ENCODE measurements around the gene SMG1.

Gene SMG1

DNA sequence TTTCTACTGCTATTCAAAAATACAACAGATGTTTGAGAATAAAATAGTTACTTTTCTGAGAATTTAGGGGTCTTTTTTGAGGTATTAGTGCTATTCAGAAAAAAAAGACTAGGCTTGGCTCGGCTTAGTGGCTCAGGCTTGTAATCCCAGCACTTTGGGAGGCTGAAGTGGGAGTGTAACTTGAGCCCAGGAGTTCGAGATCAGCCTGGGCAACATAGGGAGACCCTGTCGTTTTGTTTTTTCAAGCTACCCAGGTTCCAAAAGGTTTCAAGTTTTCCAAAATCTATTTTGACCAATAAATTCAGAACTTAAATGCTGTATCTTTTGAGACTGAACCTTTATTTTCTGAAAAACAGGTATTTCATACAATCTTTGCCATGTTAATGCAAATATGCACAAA is 121.7 kb downstream of the SMG1 start:
- peaks cover 40% of the 10 kb centered on the region for H3K4me1 ChIP-seq (ENCODE audit: insufficient read depth, low read length)
- no peak for TF ChIP-seq EZH2 (IDR thresholded peaks at IDR 0.05; ENCODE audit: borderline replicate concordance, low read depth, low read length, severe bottlenecking)
- TF ChIP-seq, protein P1, sequence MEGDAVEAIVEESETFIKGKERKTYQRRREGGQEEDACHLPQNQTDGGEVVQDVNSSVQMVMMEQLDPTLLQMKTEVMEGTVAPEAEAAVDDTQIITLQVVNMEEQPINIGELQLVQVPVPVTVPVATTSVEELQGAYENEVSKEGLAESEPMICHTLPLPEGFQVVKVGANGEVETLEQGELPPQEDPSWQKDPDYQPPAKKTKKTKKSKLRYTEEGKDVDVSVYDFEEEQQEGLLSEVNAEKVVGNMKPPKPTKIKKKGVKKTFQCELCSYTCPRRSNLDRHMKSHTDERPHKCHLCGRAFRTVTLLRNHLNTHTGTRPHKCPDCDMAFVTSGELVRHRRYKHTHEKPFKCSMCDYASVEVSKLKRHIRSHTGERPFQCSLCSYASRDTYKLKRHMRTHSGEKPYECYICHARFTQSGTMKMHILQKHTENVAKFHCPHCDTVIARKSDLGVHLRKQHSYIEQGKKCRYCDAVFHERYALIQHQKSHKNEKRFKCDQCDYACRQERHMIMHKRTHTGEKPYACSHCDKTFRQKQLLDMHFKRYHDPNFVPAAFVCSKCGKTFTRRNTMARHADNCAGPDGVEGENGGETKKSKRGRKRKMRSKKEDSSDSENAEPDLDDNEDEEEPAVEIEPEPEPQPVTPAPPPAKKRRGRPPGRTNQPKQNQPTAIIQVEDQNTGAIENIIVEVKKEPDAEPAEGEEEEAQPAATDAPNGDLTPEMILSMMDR (IDR thresholded peaks at IDR 0.05; ENCODE audit: borderline replicate concordance, extremely low read depth, low read length, poor library complexity, severe bottlenecking), result no peak
- peak overlapping the region; percentile 56 for H3K27ac ChIP-seq (ENCODE audit: low read length)
- no peaks in the 10 kb centered on the region for H3K9me3 ChIP-seq (ENCODE audit: insufficient read depth, low read length, severe bottlenecking)
- no peak overlapping the region for H2AFZ ChIP-seq (ENCODE audit: low read depth, low read length)
- H3K36me3 ChIP-seq (ENCODE audit: insufficient read depth, low read length), result peaks cover 42% of the 10 kb centered on the region
- peaks cover 34% of the 10 kb centered on the region for H3K79me2 ChIP-seq (ENCODE audit: insufficient read depth, low read length)
- H4K20me1 ChIP-seq (ENCODE audit: insufficient read depth, low read length), result peaks cover 15% of the 10 kb centered on the region
- H3K9ac ChIP-seq (ENCODE audit: low read depth, low read length), result 0 out of 2 replicates have a peak overlapping the region, but pooled peaks have one; percentile 66
- no peaks in the 10 kb centered on the region for H3K27me3 ChIP-seq (ENCODE audit: insufficient read depth, low read length, poor library complexity)
- no peak overlapping the region for H3K4me3 ChIP-seq (ENCODE audit: low read depth in 1 of 2, low read length in 2 of 2)
- no peak for ATAC-seq (ENCODE audit: insufficient read depth, low read depth)
- no peak for DNase-seq
- H3K4me2 ChIP-seq (ENCODE audit: insufficient read depth, low read length), result no peak overlapping the region

DNA sequence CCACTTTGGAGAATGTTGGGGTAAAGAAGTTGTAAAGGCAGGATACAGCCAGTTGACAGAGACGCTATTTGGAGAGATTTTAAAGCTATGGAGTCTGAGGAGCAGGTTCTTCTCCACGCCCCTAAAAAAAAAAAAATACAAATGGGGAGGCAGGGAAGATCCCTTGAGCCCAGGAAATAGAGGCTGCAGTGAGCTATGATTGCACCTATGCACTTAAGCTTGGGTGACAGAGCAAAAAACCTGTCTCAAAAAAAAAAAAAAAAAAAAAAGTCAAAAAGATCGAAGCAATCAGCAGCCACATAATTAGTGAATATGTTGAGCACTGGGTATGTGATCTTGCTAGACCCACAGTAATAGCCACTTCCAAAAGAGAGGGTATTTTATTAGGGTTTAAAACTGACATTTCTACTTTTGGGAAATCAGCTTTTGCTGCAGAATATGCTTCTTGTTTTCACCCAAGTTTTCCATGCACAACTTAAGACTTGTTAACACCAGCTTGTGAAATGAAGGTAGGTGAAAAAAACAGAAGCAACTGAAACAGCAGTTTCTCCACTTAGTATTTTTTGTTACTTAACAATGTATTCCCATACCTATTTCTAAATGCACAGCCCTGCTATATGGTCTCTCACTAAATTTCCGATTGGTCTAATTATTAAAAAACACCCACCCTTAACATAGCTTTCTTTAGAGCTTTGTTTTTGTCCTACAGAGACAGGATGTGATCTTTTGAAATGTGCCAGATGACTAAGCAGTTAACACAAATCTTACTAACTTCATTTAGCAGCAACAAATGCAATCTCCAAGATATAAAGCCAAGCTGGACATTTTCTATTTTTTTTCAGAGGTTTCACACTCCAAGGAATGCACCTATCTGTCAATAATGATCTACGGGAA is 122.4 kb downstream of the SMG1 start:
- H3K79me2 ChIP-seq (ENCODE audit: insufficient read depth, low read length), result peaks cover 42% of the 10 kb centered on the region
- peaks cover 47% of the 10 kb centered on the region for H3K4me1 ChIP-seq (ENCODE audit: insufficient read depth, low read length)
- peak overlapping the region; percentile 66 for H3K9ac ChIP-seq (ENCODE audit: low read depth, low read length)
- peaks cover 20% of the 10 kb centered on the region for H4K20me1 ChIP-seq (ENCODE audit: insufficient read depth, low read length)
- no peak overlapping the region for H3K4me3 ChIP-seq (ENCODE audit: low read depth in 1 of 2, low read length in 2 of 2)
- no peak for ATAC-seq (ENCODE audit: insufficient read depth, low read depth)
- H3K27ac ChIP-seq (ENCODE audit: low read length), result peak overlapping the region; percentile 56
- DNase-seq, result no peak
- no peaks in the 10 kb centered on the region for H3K27me3 ChIP-seq (ENCODE audit: insufficient read depth, low read length, poor library complexity)
- no peaks in the 10 kb centered on the region for H3K9me3 ChIP-seq (ENCODE audit: insufficient read depth, low read length, severe bottlenecking)
- no peak overlapping the region for H2AFZ ChIP-seq (ENCODE audit: low read depth, low read length)
- peaks cover 37% of the 10 kb centered on the region for H3K36me3 ChIP-seq (ENCODE audit: insufficient read depth, low read length)
- H3K4me2 ChIP-seq (ENCODE audit: insufficient read depth, low read length), result peak overlapping the region; percentile 62; the same call in 1 of the 2 replicates
- TF ChIP-seq EZH2 (IDR thresholded peaks at IDR 0.05; ENCODE audit: borderline replicate concordance, low read depth, low read length, severe bottlenecking), result no peak
- TF ChIP-seq, protein P1 (IDR thresholded peaks at IDR 0.05; ENCODE audit: borderline replicate concordance, extremely low read depth, low read length, poor library complexity, severe bottlenecking), result no peak

DNA sequence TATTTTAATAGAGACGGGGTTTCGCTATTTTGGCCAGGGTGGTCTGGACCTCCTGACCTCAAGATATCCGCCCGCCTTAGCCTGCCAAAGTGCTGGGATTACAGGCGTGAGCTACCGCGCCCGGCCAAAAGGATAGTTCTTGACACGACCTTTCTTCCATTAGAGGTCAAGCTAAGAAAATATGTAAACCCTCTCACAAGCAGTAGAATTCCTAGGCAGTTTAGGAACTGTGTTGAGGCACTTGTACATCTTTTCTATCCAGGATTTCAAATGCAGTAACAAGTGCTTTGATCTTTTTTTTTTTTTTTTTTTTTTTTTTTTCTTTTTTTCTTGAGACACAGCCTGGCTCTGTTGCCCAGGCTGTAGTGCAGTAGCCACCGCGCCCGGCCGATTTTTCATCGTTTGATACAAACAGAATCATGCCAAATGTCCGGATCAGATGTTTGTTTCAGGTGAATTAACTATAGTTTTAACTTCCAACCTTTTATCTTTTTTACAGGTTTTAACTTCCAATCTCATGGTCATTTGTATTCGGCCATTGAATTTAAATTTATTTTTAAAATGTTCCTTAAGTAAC is 123.4 kb downstream of the SMG1 start:
- TF ChIP-seq, protein P1 (IDR thresholded peaks at IDR 0.05; ENCODE audit: borderline replicate concordance, extremely low read depth, low read length, poor library complexity, severe bottlenecking), result no peak
- TF ChIP-seq EZH2 (IDR thresholded peaks at IDR 0.05; ENCODE audit: borderline replicate concordance, low read depth, low read length, severe bottlenecking), result no peak
- Histone ChIP-seq H3K9me3 (ENCODE audit: insufficient read depth, low read length, severe bottlenecking) (no peaks in the 10 kb centered on the region), H3K4me3 (ENCODE audit: low read depth in 1 of 2, low read length in 2 of 2) (peak overlapping the region in 1 of 2 experiments; percentile 59; a peak in 2 of 4 replicates), H3K4me1 (ENCODE audit: insufficient read depth, low read length) (peaks cover 56% of the 10 kb centered on the region), H3K4me2 (ENCODE audit: insufficient read depth, low read length) (peak overlapping the region; percentile 62), H3K27ac (ENCODE audit: low read length) (peak overlapping the region; percentile 81), H4K20me1 (ENCODE audit: insufficient read depth, low read length) (peaks cover 23% of the 10 kb centered on the region), H3K79me2 (ENCODE audit: insufficient read depth, low read length) (peaks cover 51% of the 10 kb centered on the region), H3K27me3 (ENCODE audit: insufficient read depth, low read length, poor library complexity) (no peaks in the 10 kb centered on the region), H3K36me3 (ENCODE audit: insufficient read depth, low read length) (peaks cover 36% of the 10 kb centered on the region), H3K9ac (ENCODE audit: low read depth, low read length) (peak overlapping the region; percentile 66), H2AFZ (ENCODE audit: low read depth, low read length) (no peak overlapping the region)
- DNase-seq, result no peak
- ATAC-seq (ENCODE audit: insufficient read depth, low read depth), result no peak

All from DND-41 (cell line).